GM19023 (cell line): ENCODE measurements around the gene SDC3.
A peak's percentile ranks its signal among the peaks of the same experiment; 100 is the strongest.

Experiments used
- ATAC-seq: cut with Tn5 transposase; IDR thresholded peaks from one replicate; pipeline ENCODE4 v1.9.1; 2021; ENCODE audit warnings: mild to moderate bottlenecking, moderate library complexity; ENCODE audit not compliant: unreplicated experiment

The SDC3 gene

DNA sequence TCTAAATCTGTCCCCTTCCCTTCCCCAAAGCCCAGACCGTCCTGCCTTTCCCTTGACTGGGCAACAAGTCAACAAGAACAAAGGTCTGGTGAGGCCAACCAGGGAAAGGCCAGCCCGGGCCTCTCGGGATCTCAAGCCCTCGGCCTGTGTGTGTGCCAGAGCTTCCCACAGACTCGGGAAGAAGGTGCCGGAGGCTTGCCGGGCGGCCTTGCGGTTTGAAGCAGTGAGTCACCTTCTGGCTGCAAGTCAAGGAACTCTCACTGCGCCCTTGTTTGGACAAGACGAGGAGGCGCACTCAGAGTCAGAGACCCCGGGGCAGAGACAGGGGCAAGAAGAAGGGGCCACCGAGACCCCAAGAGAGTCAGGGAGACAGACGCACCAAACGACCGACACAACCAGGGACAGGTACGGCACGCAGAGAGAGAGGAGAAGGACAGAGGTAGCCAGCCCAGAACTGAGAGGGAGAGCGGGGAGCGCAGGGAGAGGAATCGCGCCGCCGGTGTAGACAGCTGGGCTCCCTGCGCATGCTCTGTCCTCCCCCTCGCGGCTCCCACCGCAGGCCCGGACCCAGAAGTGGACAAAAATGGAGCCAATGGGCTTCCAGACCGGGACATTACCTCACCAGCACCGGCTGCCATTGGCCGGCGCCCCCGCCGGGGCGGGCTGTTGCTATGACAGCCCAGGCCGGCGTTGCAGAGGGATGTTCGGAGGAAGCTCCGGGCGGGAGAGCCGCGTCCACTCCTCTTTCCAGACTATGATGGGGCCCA lies 84.4 kb downstream of the SDC3 start:
- peak; percentile 97 for ATAC-seq

DNA sequence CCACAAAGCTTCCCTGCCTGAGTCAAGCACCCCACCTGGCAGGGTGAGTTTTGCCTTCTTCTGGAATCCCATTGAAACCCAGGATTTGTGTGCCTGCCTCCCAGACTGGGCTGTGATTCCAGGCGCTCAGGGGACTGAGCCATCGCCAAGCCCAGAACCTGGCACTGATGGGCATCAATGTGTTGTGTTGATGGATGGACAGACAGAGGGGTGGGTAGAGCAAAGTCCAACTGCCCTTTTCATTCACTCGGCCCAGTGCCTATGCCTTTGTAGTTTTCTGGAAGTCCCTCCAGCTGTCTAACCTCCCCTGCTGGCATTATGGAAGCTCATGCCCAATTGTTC lies 85.0 kb downstream of the SDC3 start:
- ATAC-seq = no peak

DNA sequence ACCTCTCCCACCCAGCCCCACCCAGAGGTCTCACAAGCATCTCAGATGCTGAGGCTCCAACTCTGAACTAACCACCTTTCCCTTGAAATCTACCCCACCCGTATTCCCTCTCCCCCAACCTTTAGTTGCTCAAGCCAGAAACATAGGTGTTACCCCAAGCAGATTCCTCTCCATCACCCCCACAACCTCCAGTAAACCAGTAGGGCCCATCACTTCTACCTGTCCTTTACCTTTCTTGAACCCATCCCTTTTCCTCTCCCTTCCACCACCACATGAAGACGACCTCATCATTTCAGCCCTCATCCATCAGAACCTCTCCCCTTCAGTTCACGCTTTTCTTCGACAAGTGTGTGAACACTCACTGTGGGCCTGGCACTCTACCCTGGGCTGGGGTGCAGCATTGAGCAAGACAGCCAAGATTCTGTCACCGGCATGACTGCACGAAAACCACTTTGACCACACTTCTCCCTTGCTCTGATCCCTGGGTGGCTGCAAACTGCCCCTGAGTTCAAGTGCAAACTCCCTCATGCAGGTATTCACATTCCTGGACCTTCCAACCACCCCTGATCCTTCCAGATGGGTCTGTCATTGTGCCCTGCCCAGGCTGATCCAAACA lies 85.5 kb downstream of the SDC3 start:
- no peak for ATAC-seq

DNA sequence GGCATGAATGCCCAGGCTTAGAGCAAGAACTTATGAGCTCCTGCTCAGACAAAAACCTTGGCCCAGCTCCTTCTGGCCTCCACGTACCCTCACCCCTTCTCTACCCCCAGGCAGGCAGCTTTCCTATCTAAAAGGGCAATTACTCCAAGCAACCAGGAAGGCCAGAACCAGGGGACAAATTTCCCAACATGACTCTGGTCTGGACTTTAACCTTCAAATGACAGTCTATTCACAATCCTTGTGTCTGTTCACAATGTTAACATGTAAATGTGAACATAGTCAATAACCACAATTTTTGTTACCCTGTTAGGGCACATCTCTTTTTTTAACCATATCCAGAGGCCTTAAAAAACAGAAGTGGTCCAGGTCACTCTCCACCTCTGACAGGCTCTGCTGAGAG lies 86.6 kb downstream of the SDC3 start:
- no peak for ATAC-seq

DNA sequence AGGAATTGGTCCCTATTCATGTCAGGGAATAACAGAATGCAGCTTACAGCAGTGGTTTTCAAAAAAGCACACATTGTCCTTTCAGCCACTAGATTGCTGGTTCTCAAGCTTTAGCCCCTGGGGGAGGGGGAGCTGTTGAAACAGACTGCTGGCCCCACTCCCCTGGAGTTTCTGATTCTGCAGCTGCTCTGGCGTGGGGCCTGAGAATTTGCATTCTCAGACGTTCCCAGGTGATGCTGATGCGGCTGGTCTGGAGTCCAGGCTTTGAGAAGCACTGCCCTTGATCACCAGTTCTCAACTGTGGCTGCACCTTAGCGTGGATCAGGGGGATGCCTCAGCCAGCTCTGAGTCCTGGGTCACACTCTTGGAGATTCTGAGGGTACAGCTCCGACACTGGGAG lies 88.3 kb downstream of the SDC3 start:
- no peak for ATAC-seq
